Neural cell (in vitro differentiated cells): ENCODE results near the gene TRIAP1. TPM values are rescaled to one million over a fixed set of nuclear protein-coding genes. Genes with fewer than 3 reads are reported as not detected.
A peak's percentile ranks its signal among the peaks of the same experiment; 100 is the strongest.

ENCODE experiments used
- H2AFZ ChIP-seq: fragments of 200-600, 300-800 bp; sonication (generic), shearing (Covaris generic); 2 replicates; pipeline ENCODE4 v1.6.0; 2014; ENCODE audit warnings: low read depth, mild to moderate bottlenecking, antibody characterized with exemption, low read length, moderate library complexity
- H3F3A ChIP-seq: fragments of 200-600 bp; shearing (Covaris generic); 2 replicates; pipeline ENCODE4 v1.6.1; 2016; ENCODE audit warnings: mild to moderate bottlenecking, moderate library complexity, mixed read lengths, antibody characterized with exemption, low read length; ENCODE audit not compliant: insufficient read depth, poor library complexity, severe bottlenecking
- H3K27ac ChIP-seq: fragments of 200-600, 300-800 bp; sonication (generic), shearing (Covaris generic); 2 replicates; pipeline ENCODE4 v1.5.1; 2014; ENCODE audit warnings: mild to moderate bottlenecking, low read length, moderate library complexity
- H3K27me3 ChIP-seq: fragments of 300-800, 200-600 bp; sonication (generic), shearing (Covaris generic); 2 replicates; pipeline ENCODE4 v1.6.0; 2014; ENCODE audit warnings: mild to moderate bottlenecking, low read depth, low read length, moderate library complexity; ENCODE audit not compliant: insufficient read depth
- H3K36me3 ChIP-seq: fragments of 300-800, 200-600 bp; sonication (generic), shearing (Covaris generic); 2 replicates; pipeline ENCODE4 v1.5.1; 2014; ENCODE audit warnings: mild to moderate bottlenecking, antibody characterized with exemption, low read length, moderate library complexity; ENCODE audit not compliant: insufficient read depth
- H3K4me2 ChIP-seq: fragments of 300-800, 200-600 bp; sonication (generic), shearing (Covaris generic); 2 replicates; pipeline ENCODE4 v1.6.0; 2014; ENCODE audit warnings: mild to moderate bottlenecking, low read length
- H3K4me3 ChIP-seq: fragments of 300-800, 200-600 bp; sonication (generic), shearing (Covaris generic); 2 replicates; pipeline ENCODE4 v1.5.1; 2014; ENCODE audit warnings: mild to moderate bottlenecking, low read length, moderate library complexity
- H3K79me2 ChIP-seq: fragments of 200-600 bp; shearing (Covaris generic); replicated peaks from 2 replicates; pipeline ENCODE4 v1.6.0; 2014; ENCODE audit warnings: mild to moderate bottlenecking, low read length, moderate library complexity; ENCODE audit not compliant: insufficient read depth
- H3K9ac ChIP-seq: fragments of 300-800, 200-600 bp; sonication (generic), shearing (Covaris generic); 2 replicates; pipeline ENCODE4 v1.6.1; 2016; ENCODE audit warnings: mild to moderate bottlenecking, low read length, mixed read lengths
- H3K9me2 ChIP-seq: fragments of 200-600 bp; shearing (Covaris generic); 2 replicates; pipeline ENCODE4 v1.6.1; 2016; ENCODE audit warnings: mild to moderate bottlenecking, low read length, mixed read lengths; ENCODE audit not compliant: insufficient read depth
- H3K9me3 ChIP-seq: fragments of 200-600, 300-800 bp; sonication (generic), shearing (Covaris generic); 2 replicates; pipeline ENCODE4 v1.6.1; 2016; ENCODE audit warnings: mild to moderate bottlenecking, mixed run types, low read length, moderate library complexity, mixed read lengths
- H4K20me1 ChIP-seq: fragments of 200-600 bp; shearing (Covaris generic); 2 replicates; pipeline ENCODE4 v1.6.1; 2016; ENCODE audit warnings: mild to moderate bottlenecking, mixed run types; ENCODE audit not compliant: insufficient read depth
- EP300 ChIP-seq: fragments of 450-650 bp; conservative IDR thresholded peaks from 2 replicates; pipeline ENCODE4 v1.6.1; 2014; ENCODE audit warnings: antibody characterized with exemption, mild to moderate bottlenecking, moderate library complexity; ENCODE audit not compliant: poor library complexity, severe bottlenecking
- EZH2 ChIP-seq: fragments of 200-600, 300-800 bp; shearing (Covaris generic), sonication (generic); IDR thresholded peaks from 2 replicates; pipeline ENCODE4 v1.6.1; 2014; ENCODE audit warnings: antibody characterized with exemption, low read length, borderline replicate concordance, mild to moderate bottlenecking; ENCODE audit not compliant: insufficient read depth, poor library complexity, severe bottlenecking
- MXI1 ChIP-seq: fragments of 450-650 bp; conservative IDR thresholded peaks from 2 replicates; pipeline ENCODE4 v1.6.1; 2014; ENCODE audit warnings: antibody characterized with exemption, mild to moderate bottlenecking; ENCODE audit not compliant: poor library complexity, severe bottlenecking
- POLR2AphosphoS5 ChIP-seq: IDR thresholded peaks from 2 replicates; pipeline ENCODE4 v1.6.1; 2012
- RAD21 ChIP-seq: fragments of 450-650 bp; conservative IDR thresholded peaks from 2 replicates; pipeline ENCODE4 v1.6.1; 2014; ENCODE audit warnings: antibody characterized with exemption, mild to moderate bottlenecking, moderate library complexity
- REST ChIP-seq: IDR thresholded peaks from 2 replicates; pipeline ENCODE4 v1.6.1; 2012; ENCODE audit warnings: borderline replicate concordance
- SMC3 ChIP-seq: fragments of 450-650 bp; conservative IDR thresholded peaks from 2 replicates; pipeline ENCODE4 v1.6.1; 2014; ENCODE audit warnings: antibody characterized with exemption, mild to moderate bottlenecking, moderate library complexity; ENCODE audit not compliant: poor library complexity
- TAF1 ChIP-seq: IDR thresholded peaks from 2 replicates; pipeline ENCODE4 v1.6.1; 2012; ENCODE audit warnings: low read depth
- polyA plus RNA-seq: library from polyadenylated mRNA; depleted of rRNA; stranded (reverse); fragments of >200 nt; gene quantifications from 2 replicates; pipeline ENCODE4 v1.2.3, GENCODE V29; 2014
- TF ChIP-seq, protein P1 (sequence below): fragments of 450-650 bp; IDR thresholded peaks from 2 replicates; pipeline ENCODE4 v1.5.1; 2014; ENCODE audit warnings: antibody characterized with exemption, mild to moderate bottlenecking, moderate library complexity; ENCODE audit not compliant: poor library complexity, severe bottlenecking

The TRIAP1 gene
- polyA plus RNA-seq, 1 donor from 2014 or later: 40.7 TPM

DNA sequence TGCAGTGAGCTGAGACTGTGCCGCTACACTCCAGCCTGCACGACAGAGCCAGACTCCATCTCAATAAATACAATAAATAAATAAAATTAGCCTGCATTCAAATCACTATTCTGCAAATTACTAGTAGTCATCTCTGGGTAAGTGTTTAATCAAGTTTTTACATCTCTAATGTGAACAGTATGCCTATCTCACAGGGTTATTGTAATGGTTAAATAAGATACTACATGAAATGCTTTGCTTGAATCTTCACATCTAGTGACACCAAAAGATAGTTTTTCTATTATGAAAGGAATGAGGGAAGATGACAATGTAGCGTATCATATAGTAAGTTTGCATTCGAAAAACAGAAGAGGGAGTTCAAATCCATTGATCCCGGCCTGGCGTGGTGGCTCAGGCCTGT, 21.3 kb upstream of the TRIAP1 start:
- H3K9me2 ChIP-seq: no peaks in the 10 kb centered on the region
- no peak overlapping the region for H3K4me2 ChIP-seq
- H2AFZ ChIP-seq: no peak overlapping the region
- H3K9ac ChIP-seq: no peak overlapping the region
- H3K79me2 ChIP-seq: peaks cover 56% of the 10 kb centered on the region
- H3K36me3 ChIP-seq: peaks cover 25% of the 10 kb centered on the region
- H3K27me3 ChIP-seq: no peaks in the 10 kb centered on the region
- peaks cover 8% of the 10 kb centered on the region for H4K20me1 ChIP-seq
- no peak overlapping the region for H3K27ac ChIP-seq
- no peaks in the 10 kb centered on the region for H3K9me3 ChIP-seq
- peaks cover 7% of the 10 kb centered on the region for H3F3A ChIP-seq
- TF ChIP-seq EZH2 (no peak), EP300 (no peak), SMC3 (no peak), MXI1 (no peak), REST (no peak), RAD21 (no peak), TAF1 (no peak), POLR2AphosphoS5 (no peak)
- TF ChIP-seq, protein P1, sequence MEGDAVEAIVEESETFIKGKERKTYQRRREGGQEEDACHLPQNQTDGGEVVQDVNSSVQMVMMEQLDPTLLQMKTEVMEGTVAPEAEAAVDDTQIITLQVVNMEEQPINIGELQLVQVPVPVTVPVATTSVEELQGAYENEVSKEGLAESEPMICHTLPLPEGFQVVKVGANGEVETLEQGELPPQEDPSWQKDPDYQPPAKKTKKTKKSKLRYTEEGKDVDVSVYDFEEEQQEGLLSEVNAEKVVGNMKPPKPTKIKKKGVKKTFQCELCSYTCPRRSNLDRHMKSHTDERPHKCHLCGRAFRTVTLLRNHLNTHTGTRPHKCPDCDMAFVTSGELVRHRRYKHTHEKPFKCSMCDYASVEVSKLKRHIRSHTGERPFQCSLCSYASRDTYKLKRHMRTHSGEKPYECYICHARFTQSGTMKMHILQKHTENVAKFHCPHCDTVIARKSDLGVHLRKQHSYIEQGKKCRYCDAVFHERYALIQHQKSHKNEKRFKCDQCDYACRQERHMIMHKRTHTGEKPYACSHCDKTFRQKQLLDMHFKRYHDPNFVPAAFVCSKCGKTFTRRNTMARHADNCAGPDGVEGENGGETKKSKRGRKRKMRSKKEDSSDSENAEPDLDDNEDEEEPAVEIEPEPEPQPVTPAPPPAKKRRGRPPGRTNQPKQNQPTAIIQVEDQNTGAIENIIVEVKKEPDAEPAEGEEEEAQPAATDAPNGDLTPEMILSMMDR: no peak
- H3K4me3 ChIP-seq: peak overlapping the region; percentile 97

GRCh38 chr12:120466560-120467315, 20.6 kb upstream of the TRIAP1 start:
- H3K79me2 ChIP-seq: peaks cover 49% of the 10 kb centered on the region
- H2AFZ ChIP-seq: no peak overlapping the region
- no peaks in the 10 kb centered on the region for H3K9me3 ChIP-seq
- no peak overlapping the region for H3K4me3 ChIP-seq
- no peak overlapping the region for H3K9ac ChIP-seq
- H3K27ac ChIP-seq: no peak overlapping the region
- no peak overlapping the region for H3K4me2 ChIP-seq
- H3K9me2 ChIP-seq: no peaks in the 10 kb centered on the region
- H4K20me1 ChIP-seq: peaks cover 8% of the 10 kb centered on the region
- H3F3A ChIP-seq: peaks cover 7% of the 10 kb centered on the region
- TF ChIP-seq SMC3 (peak; percentile 50), POLR2AphosphoS5 (no peak), EZH2 (no peak), RAD21 (peak; percentile 39)
- TF ChIP-seq, protein P1: peak; percentile 46
- no peaks in the 10 kb centered on the region for H3K27me3 ChIP-seq
- H3K36me3 ChIP-seq: peaks cover 25% of the 10 kb centered on the region
